PC-3 (cell line): ENCODE measurements around the gene KRT79. TPM values are rescaled to one million over a fixed set of nuclear protein-coding genes. Genes with fewer than 3 reads are reported as not detected.

Experiments
- ATAC-seq: fragments of 200-7000 bp; cut with Tn5 transposase; 2 replicates; pipeline ENCODE4 v1.9.1; 2020; ENCODE audit warnings: mild to moderate bottlenecking, moderate library complexity
- BruUV-seq: library from RNA; stranded (reverse); fragments of 400-500 nt; replicated peaks from 2 replicates; lab custom pipeline; 2021; lab: Mats Ljungman, UMichigan
- CTCF ChIA-PET: fragments of 300-600 bp; sonication (Branson Sonifier 250); formaldehyde crosslinking; loops from one replicate; lab custom pipeline; 2022; ENCODE audit warnings: antibody characterized with exemption; lab: Charles Lee
- POLR2A ChIA-PET: fragments of 300-600 bp; sonication (Branson Sonifier 250); formaldehyde crosslinking; loops from one replicate; lab custom pipeline; 2022; ENCODE audit warnings: antibody characterized with exemption; ENCODE audit not compliant: unreplicated experiment; lab: Charles Lee
- DNase-seq: peaks from one replicate; pipeline ENCODE4 v3.0.0-alpha.2; 2015
- H2AFZ ChIP-seq: fragments of 300-600 bp; sonication (generic); 2 replicates; pipeline ENCODE4 v1.6.0; 2016; ENCODE audit warnings: antibody characterized with exemption, low read length
- H3F3A ChIP-seq: fragments of 300-600 bp; sonication (generic); one replicate; pipeline ENCODE4 v1.6.0; 2017; ENCODE audit warnings: antibody characterized with exemption, low read length, control low read depth, mild to moderate bottlenecking; ENCODE audit not compliant: unreplicated experiment
- H3K27ac ChIP-seq: fragments of 300-600 bp; sonication (generic); 2 replicates; pipeline ENCODE4 v1.5.1; 2016; ENCODE audit warnings: mild to moderate bottlenecking, low read length
- H3K27me3 ChIP-seq: fragments of 300-600 bp; sonication (generic); 2 replicates; pipeline ENCODE4 v1.6.1; 2016; ENCODE audit warnings: low read length, mixed read lengths
- H3K36me3 ChIP-seq: fragments of 300-600 bp; sonication (generic); 2 replicates; pipeline ENCODE4 v1.6.1; 2016; ENCODE audit warnings: low read depth, mixed run types, low read length, mixed read lengths
- H3K4me1 ChIP-seq: fragments of 300-600 bp; sonication (generic); 2 replicates; pipeline ENCODE4 v1.5.1; 2016; ENCODE audit warnings: low read length; ENCODE audit not compliant: insufficient read depth
- H3K4me2 ChIP-seq: fragments of 300-600 bp; sonication (generic); 2 replicates; pipeline ENCODE4 v1.6.0; 2016; ENCODE audit warnings: low read length
- H3K4me3 ChIP-seq: fragments of 300-600 bp; sonication (generic); 2 replicates; pipeline ENCODE4 v1.5.1; 2016; ENCODE audit warnings: mild to moderate bottlenecking, low read length, mixed read lengths
- H3K79me2 ChIP-seq: fragments of 300-600 bp; sonication (generic); 2 replicates; pipeline ENCODE4 v1.6.1; 2017; ENCODE audit warnings: low read length, mixed read lengths
- H3K9ac ChIP-seq: fragments of 300-600 bp; sonication (generic); 2 replicates; pipeline ENCODE4 v1.6.0; 2016; ENCODE audit warnings: mild to moderate bottlenecking, low read length
- H3K9me2 ChIP-seq: fragments of 300-600 bp; sonication (generic); replicated peaks from 2 replicates; pipeline ENCODE4 v1.6.1; 2016; ENCODE audit warnings: mixed run types, low read length, mixed read lengths
- H3K9me3 ChIP-seq: fragments of 300-600 bp; sonication (generic); 2 replicates; pipeline ENCODE4 v1.6.1; 2016; ENCODE audit warnings: low read length, mixed read lengths
- H4K20me1 ChIP-seq: fragments of 300-600 bp; sonication (generic); 2 replicates; pipeline ENCODE4 v1.6.1; 2016; ENCODE audit warnings: low read length, mixed read lengths
- CTCF ChIP-seq: fragments of 300-600 bp; sonication (generic); conservative IDR thresholded peaks from 2 replicates; pipeline ENCODE4 v1.5.1; 2017; ENCODE audit warnings: antibody characterized with exemption, low read depth, mild to moderate bottlenecking, low read length
- EZH2 ChIP-seq: fragments of 300-600 bp; sonication (generic); IDR thresholded peaks from one replicate; pipeline ENCODE4 v1.6.1; 2017; ENCODE audit warnings: antibody characterized with exemption, mild to moderate bottlenecking, low read length; ENCODE audit not compliant: unreplicated experiment
- EZH2phosphoT487 ChIP-seq: fragments of 300-600 bp; sonication (generic); IDR thresholded peaks from 2 replicates; pipeline ENCODE4 v1.6.1; 2018; ENCODE audit warnings: mild to moderate bottlenecking, antibody characterized with exemption, low read length, borderline replicate concordance
- intact Hi-C: fragments of 100-400 bp; cut with micrococcal nuclease; formaldehyde crosslinking; loops from 2 replicates; pipeline ENCODE4 v1.9.0; 2023
- total RNA-seq: library from RNA; depleted of rRNA; stranded (reverse); fragments of >200 nt; gene quantifications from 2 replicates; pipeline ENCODE4 v1.2.3, GENCODE V29; 2014

KRT79 gene
- total RNA-seq, 1 experiment from 2014 or later = not detected

- peak overlapping the region; percentile 97 for H3K27ac ChIP-seq
- TF ChIP-seq EZH2phosphoT487 (no peak), EZH2 (no peak), CTCF (no peak)
- ChIA-PET CTCF (interaction anchor here (1.0 kb wide), 1 partner anchor 730 kb away, joined by 3 read pairs; no protein-coding TSS in a partner anchor), POLR2A (interaction anchor here (1.9 kb wide), 1 partner anchor 726 kb away, joined by 14 read pairs; no protein-coding TSS in a partner anchor)
- no peaks in the 10 kb centered on the region for H4K20me1 ChIP-seq
- intact Hi-C loops = loop anchor here (5.0 kb wide), 3 partner anchors 431 to 726 kb away; no protein-coding TSS in a partner anchor
- DNase-seq (no peak), ATAC-seq (no peak)
- peak overlapping the region; percentile 89 for H3K9ac ChIP-seq
- no peak overlapping the region for H2AFZ ChIP-seq
- H3K9me2 ChIP-seq = no peaks in the 10 kb centered on the region
- H3K27me3 ChIP-seq = no peaks in the 10 kb centered on the region
- no peaks in the 10 kb centered on the region for H3K36me3 ChIP-seq
- H3K4me2 ChIP-seq = peak overlapping the region; percentile 72
- no peaks in the 10 kb centered on the region for H3F3A ChIP-seq
- H3K4me3 ChIP-seq = no peak overlapping the region
- peaks cover 65% of the 10 kb centered on the region for H3K4me1 ChIP-seq
- no peaks in the 10 kb centered on the region for H3K9me3 ChIP-seq
- H3K79me2 ChIP-seq = no peaks in the 10 kb centered on the region
- BruUV-seq = no TSS peak
These were observed 38.7 kb upstream of the KRT79 start for GRCh38 chr12:52872644-52873389.

- DNase-seq = peak; percentile 91
- H4K20me1 ChIP-seq = no peaks in the 10 kb centered on the region
- H3K4me3 ChIP-seq = no peak overlapping the region
- BruUV-seq = no TSS peak
- ChIA-PET POLR2A (no interaction called here), CTCF (interaction anchor here (0.6 to 1.4 kb wide), 3 partner anchors 9 to 725 kb away, joined by 3 to 24 read pairs (median 18); no protein-coding TSS in a partner anchor)
- H3F3A ChIP-seq = no peaks in the 10 kb centered on the region
- H3K27me3 ChIP-seq = no peaks in the 10 kb centered on the region
- H3K4me1 ChIP-seq = peaks cover 59% of the 10 kb centered on the region
- intact Hi-C loops = loop anchor here (2.0 to 5.0 kb wide), 4 partner anchors 205 to 724 kb away; no protein-coding TSS in a partner anchor
- H3K4me2 ChIP-seq = peak overlapping the region; percentile 77
- H2AFZ ChIP-seq = no peak overlapping the region
- ATAC-seq = peak; percentile 52
- H3K36me3 ChIP-seq = no peaks in the 10 kb centered on the region
- H3K79me2 ChIP-seq = no peaks in the 10 kb centered on the region
- H3K9ac ChIP-seq = peak overlapping the region; percentile 89
- H3K9me3 ChIP-seq = no peaks in the 10 kb centered on the region
- TF ChIP-seq CTCF = no peak
- TF ChIP-seq EZH2 = no peak
- no peak for TF ChIP-seq EZH2phosphoT487
- H3K27ac ChIP-seq = peak overlapping the region; percentile 97
- H3K9me2 ChIP-seq = no peaks in the 10 kb centered on the region
These were observed 37.4 kb upstream of the KRT79 start for GRCh38 chr12:52871291-52872039.
